Nephron progenitor cell (in vitro differentiated cells): Measurements from ENCODE around the gene PPP4R2.
A peak's percentile ranks its signal among the peaks of the same experiment; 100 is the strongest.

Source experiments
- DNase-seq: peaks from one replicate; pipeline ENCODE4 v3.0.0; 2021
- H3K27ac Mint-ChIP-seq: 2 replicates; pipeline ENCODE4 v1.8.0; 2021; ENCODE audit warnings: mild to moderate bottlenecking, moderate library complexity, mixed read lengths
- H3K27me3 Mint-ChIP-seq: 2 replicates; pipeline ENCODE4 v1.8.0; 2021; ENCODE audit warnings: mild to moderate bottlenecking, low read depth, mixed read lengths; ENCODE audit not compliant: poor library complexity
- H3K36me3 Mint-ChIP-seq: 2 replicates; pipeline ENCODE4 v1.8.0; 2021; ENCODE audit warnings: low read depth, mixed read lengths
- H3K4me1 Mint-ChIP-seq: 2 replicates; pipeline ENCODE4 v1.8.0; 2021; ENCODE audit warnings: mixed read lengths
- H3K4me3 Mint-ChIP-seq: 2 replicates; pipeline ENCODE4 v1.8.0; 2021; ENCODE audit warnings: mild to moderate bottlenecking, moderate library complexity, mixed read lengths
- H3K9me3 Mint-ChIP-seq: 2 replicates; pipeline ENCODE4 v1.8.0; 2021; ENCODE audit warnings: mild to moderate bottlenecking, moderate library complexity, mixed read lengths
- TF ChIP-seq, protein P1 (sequence below): fragments of 200-600 bp; sonication (generic); IDR thresholded peaks from 2 replicates; pipeline ENCODE4 v1.5.0; 2021; ENCODE audit warnings: antibody characterized with exemption

Gene PPP4R2

DNA sequence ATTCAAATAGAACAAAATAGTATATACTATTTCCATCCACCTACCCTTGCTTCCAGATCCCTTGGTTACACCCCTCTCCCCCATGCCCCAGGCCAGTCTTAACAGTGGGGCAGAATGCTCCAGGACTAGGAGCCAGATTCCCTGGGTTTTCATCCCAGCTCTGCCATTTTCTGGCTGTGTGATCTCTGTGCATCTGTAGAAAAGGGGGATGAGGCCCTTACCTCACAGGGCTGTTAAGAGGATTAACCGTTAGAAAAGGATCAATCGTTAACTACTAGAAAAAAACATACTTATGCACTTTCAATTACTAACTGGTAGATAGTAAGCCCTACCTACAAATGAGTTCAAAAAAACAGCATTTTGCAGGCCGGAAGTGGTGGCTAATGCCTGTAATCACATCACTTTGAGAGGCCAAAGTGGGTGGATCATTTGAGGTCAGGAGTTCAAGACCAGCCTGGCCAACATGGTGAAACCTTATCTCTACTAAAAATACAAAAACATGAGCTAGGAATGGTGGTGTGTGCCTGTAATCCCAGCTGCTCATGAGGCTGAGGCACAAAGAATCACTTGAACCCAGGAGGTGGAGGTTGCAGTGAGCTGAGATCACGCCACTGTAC is 76.6 kb downstream of the PPP4R2 start:
- no peaks in the 10 kb centered on the region for H3K9me3 Mint-ChIP-seq
- no peaks in the 10 kb centered on the region for H3K36me3 Mint-ChIP-seq
- no peaks in the 10 kb centered on the region for H3K27me3 Mint-ChIP-seq
- H3K4me1 Mint-ChIP-seq, result peaks cover 33% of the 10 kb centered on the region
- TF ChIP-seq, protein P1, sequence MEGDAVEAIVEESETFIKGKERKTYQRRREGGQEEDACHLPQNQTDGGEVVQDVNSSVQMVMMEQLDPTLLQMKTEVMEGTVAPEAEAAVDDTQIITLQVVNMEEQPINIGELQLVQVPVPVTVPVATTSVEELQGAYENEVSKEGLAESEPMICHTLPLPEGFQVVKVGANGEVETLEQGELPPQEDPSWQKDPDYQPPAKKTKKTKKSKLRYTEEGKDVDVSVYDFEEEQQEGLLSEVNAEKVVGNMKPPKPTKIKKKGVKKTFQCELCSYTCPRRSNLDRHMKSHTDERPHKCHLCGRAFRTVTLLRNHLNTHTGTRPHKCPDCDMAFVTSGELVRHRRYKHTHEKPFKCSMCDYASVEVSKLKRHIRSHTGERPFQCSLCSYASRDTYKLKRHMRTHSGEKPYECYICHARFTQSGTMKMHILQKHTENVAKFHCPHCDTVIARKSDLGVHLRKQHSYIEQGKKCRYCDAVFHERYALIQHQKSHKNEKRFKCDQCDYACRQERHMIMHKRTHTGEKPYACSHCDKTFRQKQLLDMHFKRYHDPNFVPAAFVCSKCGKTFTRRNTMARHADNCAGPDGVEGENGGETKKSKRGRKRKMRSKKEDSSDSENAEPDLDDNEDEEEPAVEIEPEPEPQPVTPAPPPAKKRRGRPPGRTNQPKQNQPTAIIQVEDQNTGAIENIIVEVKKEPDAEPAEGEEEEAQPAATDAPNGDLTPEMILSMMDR, result no peak
- H3K4me3 Mint-ChIP-seq, result no peak overlapping the region
- DNase-seq, result no peak
- H3K27ac Mint-ChIP-seq, result no peak overlapping the region

DNA sequence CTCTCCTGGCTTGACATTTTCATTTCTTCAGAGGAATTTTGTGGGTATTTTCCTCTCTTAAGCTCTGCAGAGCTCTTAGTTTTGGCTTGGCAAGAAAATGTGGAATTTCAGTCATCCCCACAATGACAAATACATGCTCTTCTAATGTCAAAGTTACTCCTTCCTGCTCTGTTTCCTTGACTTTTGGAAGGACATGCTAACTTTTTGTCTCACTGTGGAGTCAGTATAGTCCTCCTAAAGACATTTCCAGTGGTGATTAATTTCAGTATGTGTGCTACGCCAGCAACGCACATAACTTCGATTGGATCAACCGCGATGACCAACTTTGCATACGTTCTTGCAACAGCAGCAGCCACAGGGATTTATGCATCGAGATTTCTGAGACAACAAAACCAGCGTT is 78.2 kb downstream of the PPP4R2 start:
- H3K4me3 Mint-ChIP-seq, result no peak overlapping the region
- DNase-seq, result no peak
- H3K27ac Mint-ChIP-seq, result no peak overlapping the region
- no peaks in the 10 kb centered on the region for H3K9me3 Mint-ChIP-seq
- peaks cover 33% of the 10 kb centered on the region for H3K4me1 Mint-ChIP-seq
- TF ChIP-seq, protein P1, result no peak
- H3K36me3 Mint-ChIP-seq, result no peaks in the 10 kb centered on the region
- peaks cover 2% of the 10 kb centered on the region for H3K27me3 Mint-ChIP-seq

DNA sequence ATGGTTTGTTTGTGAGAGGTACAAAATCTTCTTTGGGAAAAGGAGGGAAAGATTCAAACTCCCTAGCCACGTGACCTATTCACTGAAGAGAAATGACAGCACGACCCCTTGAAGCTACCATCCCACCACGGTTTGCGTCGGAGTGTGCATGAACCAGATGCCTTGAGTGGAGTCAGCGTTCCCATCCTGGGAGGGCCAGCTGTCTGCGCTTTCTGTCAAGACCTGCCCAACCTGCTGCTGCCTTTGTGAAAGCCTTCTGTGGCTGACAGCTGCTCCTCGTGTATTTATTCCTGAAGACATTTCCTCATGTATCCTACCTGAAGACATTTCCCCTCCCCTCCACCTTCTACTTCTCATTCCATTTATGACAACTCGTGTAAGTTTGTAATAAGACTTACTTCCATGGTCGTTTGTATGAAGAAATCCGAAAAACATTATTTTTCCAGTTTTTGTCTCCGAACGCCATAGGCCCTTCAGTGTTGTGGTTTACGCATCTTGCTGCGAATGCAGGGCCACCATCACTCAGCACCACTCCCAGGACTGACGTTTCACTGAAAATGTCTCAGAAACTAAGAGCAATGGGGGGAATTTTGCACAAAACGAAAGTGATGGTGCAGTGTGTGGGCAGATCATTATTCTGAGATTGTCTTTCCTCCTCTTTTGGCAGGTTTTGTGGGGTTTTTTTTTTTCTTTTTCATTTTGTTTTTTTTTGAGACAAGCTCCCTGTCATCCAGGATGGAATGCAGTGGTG is 83.8 kb downstream of the PPP4R2 start:
- H3K27ac Mint-ChIP-seq, result peak overlapping the region; percentile 77
- H3K27me3 Mint-ChIP-seq, result peaks cover 8% of the 10 kb centered on the region
- H3K36me3 Mint-ChIP-seq, result no peaks in the 10 kb centered on the region
- no peak overlapping the region for H3K4me3 Mint-ChIP-seq
- TF ChIP-seq, protein P1, result no peak
- peaks cover 9% of the 10 kb centered on the region for H3K4me1 Mint-ChIP-seq
- no peaks in the 10 kb centered on the region for H3K9me3 Mint-ChIP-seq
- no peak for DNase-seq

DNA sequence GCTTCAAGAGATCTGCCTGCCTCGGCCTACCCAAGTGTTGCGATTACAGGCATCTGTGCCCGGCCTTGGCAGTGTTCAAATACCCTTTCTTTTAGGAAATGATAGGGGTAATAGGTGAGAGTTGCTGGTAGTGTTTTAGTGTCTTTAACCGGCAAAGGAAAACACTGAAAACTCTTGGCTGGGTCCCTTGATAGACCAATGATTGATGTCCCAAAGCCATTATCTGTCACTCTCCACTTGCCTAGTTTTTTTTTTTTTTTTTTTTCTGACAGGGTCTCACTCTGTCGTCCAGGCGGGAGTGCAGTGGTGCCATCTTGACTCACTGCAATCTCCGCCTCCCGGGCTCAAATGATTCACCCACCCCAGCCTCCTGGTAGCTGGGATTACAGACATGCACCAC is 84.5 kb downstream of the PPP4R2 start:
- Mint-ChIP-seq H3K4me1 (peaks cover 9% of the 10 kb centered on the region), H3K27ac (no peak overlapping the region), H3K4me3 (no peak overlapping the region), H3K36me3 (no peaks in the 10 kb centered on the region), H3K9me3 (no peaks in the 10 kb centered on the region), H3K27me3 (peaks cover 8% of the 10 kb centered on the region)
- DNase-seq, result no peak
- TF ChIP-seq, protein P1, result no peak

DNA sequence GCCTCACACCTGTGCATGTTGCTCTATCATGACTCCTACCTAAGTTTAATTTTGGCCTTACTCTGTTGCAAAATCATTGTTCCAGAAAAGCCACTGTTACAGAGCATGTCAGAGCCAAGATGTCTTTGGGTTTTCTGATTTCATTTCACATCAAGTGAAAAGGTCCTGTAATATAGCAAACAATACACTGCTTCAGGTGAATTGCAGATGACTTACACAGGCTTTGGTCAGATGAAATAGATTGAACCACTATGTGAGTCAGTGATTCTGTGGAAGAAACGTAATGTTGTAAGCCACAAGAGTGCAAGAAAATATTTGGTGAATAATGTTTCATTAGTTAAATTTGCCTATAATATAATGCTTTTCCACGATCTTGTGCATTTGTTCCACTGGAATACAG is 87.6 kb downstream of the PPP4R2 start:
- H3K4me3 Mint-ChIP-seq, result no peak overlapping the region
- H3K4me1 Mint-ChIP-seq, result peaks cover 9% of the 10 kb centered on the region
- H3K9me3 Mint-ChIP-seq, result no peaks in the 10 kb centered on the region
- DNase-seq, result no peak
- H3K36me3 Mint-ChIP-seq, result no peaks in the 10 kb centered on the region
- no peak overlapping the region for H3K27ac Mint-ChIP-seq
- H3K27me3 Mint-ChIP-seq, result peaks cover 8% of the 10 kb centered on the region
- TF ChIP-seq, protein P1, result no peak

GRCh38 chr3:73086071-73086494 is 89.5 kb downstream of the PPP4R2 start:
- Mint-ChIP-seq H3K36me3 (no peaks in the 10 kb centered on the region), H3K4me3 (no peak overlapping the region), H3K9me3 (no peaks in the 10 kb centered on the region), H3K27me3 (no peaks in the 10 kb centered on the region), H3K4me1 (no peaks in the 10 kb centered on the region), H3K27ac (no peak overlapping the region)
- TF ChIP-seq, protein P1, result peak; percentile 86
- peak; percentile 66 for DNase-seq
